Esophagus mucosa (tissue), 1 donor: ENCODE measurements around the gene CWH43. TPM values are rescaled to one million over a fixed set of nuclear protein-coding genes. Genes with fewer than 3 reads are reported as not detected.
"Not testable (repeated sequence)": the region's sequence is repeated elsewhere in the genome, so short reads cannot be mapped to it uniquely, and the experiment has no call there.

Source experiments
- ATAC-seq: fragments of 200-7000 bp; cut with Tn5 transposase; one replicate; pipeline ENCODE4 v1.9.1; 2020
- total RNA-seq: library from RNA; stranded (reverse); gene quantifications from one replicate; pipeline ENCODE4 v1.2.4, GENCODE V29; 2023
- donor health status: DM: yes; HTN: yes; CAD: no.

CWH43 gene
- total RNA-seq, 1 donor from 2014 or later = 34.5 TPM

DNA sequence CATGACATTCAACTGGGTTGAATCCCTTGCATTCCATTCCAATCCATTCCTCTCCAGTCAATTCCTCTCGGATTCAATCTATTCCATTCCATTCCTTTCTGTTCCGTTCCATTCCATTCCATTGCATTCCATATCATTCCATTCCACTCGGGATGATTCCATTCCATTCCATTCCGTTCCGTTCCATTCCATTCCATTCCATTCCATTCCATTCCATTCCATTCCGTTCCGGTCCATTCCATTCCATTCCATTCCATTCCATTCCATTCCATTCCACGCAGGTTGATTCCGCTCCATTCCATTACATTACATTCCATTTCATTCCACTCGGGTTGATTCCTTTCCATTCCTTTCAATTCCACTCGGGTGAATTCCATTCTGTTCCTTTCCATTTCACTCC, 111.4 kb downstream of the CWH43 start:
- not testable (repeated sequence) for ATAC-seq

GRCh38 chr4:49098034-49098759, 112.1 kb downstream of the CWH43 start:
- ATAC-seq = peak; percentile 45

DNA sequence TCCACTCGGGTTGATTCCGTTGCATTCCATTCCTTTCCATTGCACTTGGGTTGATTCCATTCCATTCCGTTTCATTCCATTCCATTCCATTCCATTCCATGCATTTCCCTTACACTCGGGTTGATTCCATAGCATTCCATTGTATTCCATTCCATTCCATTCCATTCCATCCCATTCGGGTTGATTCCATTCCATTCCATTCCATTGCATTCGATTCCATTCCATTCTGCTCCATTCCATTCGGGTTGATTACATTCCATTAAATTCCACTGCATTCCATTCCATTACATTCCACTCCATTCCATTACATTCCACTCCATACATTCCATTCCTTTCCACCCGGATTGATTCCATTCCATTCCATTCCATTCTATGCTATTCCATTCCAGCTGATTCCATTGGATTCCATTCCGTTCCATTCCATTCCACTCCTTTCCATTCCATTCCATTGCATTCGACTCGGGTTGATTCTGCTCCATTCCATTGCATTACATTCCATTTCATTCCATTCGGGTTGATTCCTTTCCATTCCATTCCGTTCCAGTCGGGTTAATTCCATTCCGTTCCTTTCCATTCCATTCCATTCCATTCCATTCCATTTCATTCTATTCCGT, 113.9 kb downstream of the CWH43 start:
- ATAC-seq = not testable (repeated sequence)

- ATAC-seq = peak; percentile 53
Measured at GRCh38 chr4:49102344-49102898, 116.3 kb downstream of the CWH43 start.

DNA sequence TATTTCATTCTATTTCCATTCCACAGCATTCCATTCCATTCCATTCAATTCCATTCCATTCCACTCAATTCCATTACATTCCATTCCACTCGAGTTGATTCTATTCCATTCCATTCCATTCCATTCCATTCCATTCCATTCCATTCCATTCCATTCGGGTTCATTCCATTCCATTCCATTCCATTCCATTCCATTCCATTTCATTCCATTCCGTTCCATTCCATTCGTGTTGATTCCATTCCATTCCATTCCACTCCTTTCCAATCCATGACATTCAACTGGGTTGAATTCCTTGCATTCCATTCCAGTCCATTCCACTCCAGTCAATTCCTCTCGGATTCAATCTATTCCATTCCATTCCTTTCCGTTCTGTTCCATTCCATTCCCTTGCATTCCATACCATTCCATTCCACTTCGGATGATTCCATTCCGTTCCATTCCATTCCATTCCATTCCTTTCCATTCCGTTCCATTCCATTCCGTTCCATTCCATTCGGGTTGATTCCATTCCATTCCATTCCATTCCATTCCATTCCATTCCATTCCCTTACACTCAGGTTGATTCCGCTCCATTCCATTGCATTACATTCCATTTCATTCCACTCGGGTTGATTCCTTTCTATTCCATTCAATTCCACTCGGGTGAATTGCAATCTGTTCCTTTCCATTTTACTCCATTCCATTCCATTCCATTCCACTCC, 117.5 kb downstream of the CWH43 start:
- ATAC-seq = peak; percentile 44

DNA sequence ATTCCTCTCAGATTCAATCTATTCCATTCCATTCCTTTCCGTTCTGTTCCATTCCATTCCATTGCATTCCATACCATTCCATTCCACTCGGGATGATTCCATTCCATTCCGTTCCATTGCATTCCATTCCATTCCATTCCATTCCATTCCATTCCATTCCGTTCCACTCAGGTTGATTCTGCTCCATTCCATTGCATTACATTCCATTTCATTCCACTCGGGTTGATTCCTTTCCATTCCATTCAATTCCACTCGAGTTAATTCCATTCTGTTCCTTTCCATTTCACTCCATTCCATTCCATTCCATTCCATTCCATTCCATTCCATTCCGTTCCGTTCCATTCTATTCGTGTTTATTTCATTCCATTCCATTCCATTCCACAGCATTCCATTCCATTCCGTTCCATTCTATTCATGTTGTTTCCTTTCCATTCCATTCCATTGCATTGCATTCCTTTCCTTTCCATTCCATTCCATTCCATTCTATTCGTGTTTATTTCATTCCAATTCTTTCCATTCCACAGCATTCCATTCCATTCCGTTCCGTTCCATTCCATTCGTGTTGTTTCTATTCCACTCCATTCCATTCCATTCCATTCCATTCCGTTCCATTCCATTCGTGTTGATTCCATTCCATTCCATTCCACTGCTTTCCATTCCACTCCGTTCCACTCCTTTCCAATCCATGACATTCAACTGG, 118.3 kb downstream of the CWH43 start:
- ATAC-seq = peak; percentile 36

GRCh38 chr4:49105248-49105904, 119.3 kb downstream of the CWH43 start:
- ATAC-seq = peak; percentile 4

DNA sequence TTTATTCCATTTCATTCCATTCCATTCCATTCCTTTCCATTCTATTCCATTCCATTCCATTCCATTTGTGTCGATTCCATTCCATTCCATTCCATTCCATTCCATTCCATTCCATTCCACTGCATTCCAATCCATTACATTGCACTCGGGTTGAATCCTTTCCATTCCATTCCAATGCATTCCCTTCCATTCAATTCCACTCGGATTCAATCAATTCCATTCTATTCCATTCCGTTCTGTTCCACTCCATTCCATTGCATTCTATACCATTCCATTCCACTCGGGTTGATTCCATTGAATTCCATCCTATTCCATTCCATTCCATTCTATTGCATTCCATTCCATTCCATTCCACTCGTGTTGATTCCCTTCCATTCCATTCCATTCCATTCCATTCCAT, 121.2 kb downstream of the CWH43 start:
- ATAC-seq = not testable (repeated sequence)

- peak; percentile 78 for ATAC-seq
Measured at GRCh38 chr4:49108183-49108978, 122.3 kb downstream of the CWH43 start.

DNA sequence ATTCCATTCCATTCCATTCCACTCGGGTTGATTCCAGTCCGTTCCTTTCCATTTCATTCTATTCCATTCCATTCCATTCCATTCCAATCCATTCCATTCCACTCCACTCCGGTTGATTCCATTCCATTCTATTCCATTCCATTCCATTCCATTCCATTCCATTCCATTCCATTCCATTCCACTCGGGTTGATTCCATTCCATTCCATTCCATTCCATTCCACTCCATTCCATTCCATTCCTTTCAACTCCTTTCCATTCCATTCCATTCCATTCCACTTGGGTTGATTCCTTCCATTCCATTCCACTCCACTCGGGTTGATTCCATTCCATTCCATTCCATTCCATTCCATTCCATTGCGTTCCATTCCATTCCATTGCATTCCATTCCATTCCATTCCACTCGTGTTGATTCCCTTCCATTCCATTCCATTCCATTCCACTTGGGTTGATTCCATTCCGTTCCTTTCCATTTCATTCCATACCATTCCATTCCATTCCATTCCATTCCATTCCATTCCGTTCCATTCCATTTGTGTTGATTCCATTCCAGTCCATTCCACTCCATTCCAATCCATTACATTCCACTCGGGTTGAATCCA, 123.6 kb downstream of the CWH43 start:
- ATAC-seq = peak; percentile 60

DNA sequence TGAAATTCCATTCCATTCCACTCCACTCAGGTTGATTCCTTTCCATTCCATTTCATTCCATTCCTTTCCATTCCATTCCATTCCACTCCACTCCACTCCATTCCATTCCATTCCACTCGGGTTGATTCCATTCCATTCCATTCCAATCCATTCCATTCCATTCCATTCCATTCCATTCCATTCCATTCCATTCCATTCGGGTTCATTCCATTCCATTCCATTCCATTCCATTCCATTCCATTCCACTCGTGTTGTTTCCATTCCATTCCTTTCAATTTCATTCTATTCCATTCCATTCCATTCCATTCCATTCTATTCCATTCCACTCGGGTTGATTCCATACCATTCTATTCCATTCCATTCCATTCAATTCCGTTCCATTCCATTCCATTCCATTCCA, 124.5 kb downstream of the CWH43 start:
- peak; percentile 76 for ATAC-seq

Other genes with a start within 250 kb of the CWH43 start
- 31.8 TPM for gene FRYL, start 206.0 kb upstream of the CWH43 start, total RNA-seq
- gene OCIAD1, start 155.2 kb upstream of the CWH43 start, total RNA-seq = 93.1 TPM
- 32.8 TPM for gene OCIAD2, start 79.5 kb upstream of the CWH43 start, total RNA-seq